Left forelimb (tissue), 1 donor: Measurements from ENCODE around the gene MBD4.

ENCODE experiments used
- DNase-seq: peaks from one replicate; pipeline ENCODE4 v3.0.0-alpha.2; 2018; ENCODE audit warnings: low spot score

The MBD4 gene

GRCh38 chr3:129382366-129382765 lies 57.4 kb downstream of the MBD4 start:
- no peak for DNase-seq
